Fibroblast of mammary gland (primary cell): ENCODE data around the gene NUDT14.

ENCODE experiments used
- DNase-seq: peaks from one replicate; pipeline ENCODE4 v3.0.0-alpha.2; 2010; ENCODE audit warnings: low read depth
- H3K4me3 ChIP-seq: 2 replicates; pipeline ENCODE4 v1.5.1; 2011; ENCODE audit warnings: low read depth, mild to moderate bottlenecking, low read length, moderate library complexity; ENCODE audit not compliant: control insufficient read depth
- CTCF ChIP-seq: conservative IDR thresholded peaks from 2 replicates; pipeline ENCODE4 v1.5.1; 2011; ENCODE audit warnings: low read depth, low read length, inconsistent platforms; ENCODE audit not compliant: control insufficient read depth, insufficient read depth

NUDT14 gene

GRCh38 chr14:105208738-105209075 is 27.6 kb upstream of the NUDT14 start:
- DNase-seq = no peak
- TF ChIP-seq CTCF = no peak
- H3K4me3 ChIP-seq = no peak overlapping the region

- no peak for TF ChIP-seq CTCF
- H3K4me3 ChIP-seq = no peak overlapping the region
- DNase-seq = no peak
Observed at GRCh38 chr14:105207996-105208737, 27.1 kb upstream of the NUDT14 start.

- TF ChIP-seq CTCF = no peak
- DNase-seq = no peak
- H3K4me3 ChIP-seq = no peak overlapping the region
Observed at GRCh38 chr14:105207460-105207901, 26.4 kb upstream of the NUDT14 start.

GRCh38 chr14:105206873-105207272 is 25.8 kb upstream of the NUDT14 start:
- no peak for DNase-seq
- no peak for TF ChIP-seq CTCF
- no peak overlapping the region for H3K4me3 ChIP-seq

GRCh38 chr14:105205673-105206208 is 24.6 kb upstream of the NUDT14 start:
- no peak for TF ChIP-seq CTCF
- DNase-seq = no peak
- H3K4me3 ChIP-seq = no peak overlapping the region

GRCh38 chr14:105204931-105205672 is 24.0 kb upstream of the NUDT14 start:
- H3K4me3 ChIP-seq = no peak overlapping the region
- TF ChIP-seq CTCF = no peak
- DNase-seq = no peak
